Ishikawa (cell line): ENCODE data around the gene RFX2.

Experiments
- CEBPB ChIP-seq: IDR thresholded peaks from 2 replicates; pipeline ENCODE4 v1.6.1; 2012
- CREB1 ChIP-seq: IDR thresholded peaks from 2 replicates; pipeline ENCODE4 v1.6.1; 2012; ENCODE audit warnings: low read depth
- EGR1 ChIP-seq: IDR thresholded peaks from 2 replicates; pipeline ENCODE4 v1.6.1; 2012
- EP300 ChIP-seq: IDR thresholded peaks from 2 replicates; pipeline ENCODE4 v1.6.1; 2012; ENCODE audit warnings: borderline replicate concordance
- FOXM1 ChIP-seq: IDR thresholded peaks from 2 replicates; pipeline ENCODE4 v1.6.1; 2012; ENCODE audit warnings: low read depth, borderline replicate concordance
- NFIC ChIP-seq: IDR thresholded peaks from 2 replicates; pipeline ENCODE4 v1.6.1; 2012
- RAD21 ChIP-seq: IDR thresholded peaks from 2 replicates; pipeline ENCODE4 v1.6.1; 2012; ENCODE audit warnings: low read depth
- TAF1 ChIP-seq: IDR thresholded peaks from 2 replicates; pipeline ENCODE4 v1.6.1; 2012; ENCODE audit warnings: low read depth, mild to moderate bottlenecking
- TCF12 ChIP-seq: IDR thresholded peaks from 2 replicates; pipeline ENCODE4 v1.6.1; 2012; ENCODE audit warnings: low read depth
- TEAD4 ChIP-seq: IDR thresholded peaks from 2 replicates; pipeline ENCODE4 v1.6.1; 2012
- YY1 ChIP-seq: IDR thresholded peaks from 2 replicates; pipeline ENCODE4 v1.6.1; 2012; ENCODE audit warnings: low read depth
- ZBTB7A ChIP-seq: IDR thresholded peaks from 2 replicates; pipeline ENCODE4 v1.6.1; 2012; ENCODE audit warnings: low read depth
- TF ChIP-seq, protein P1 (sequence below): IDR thresholded peaks from 2 replicates; pipeline ENCODE4 v1.6.1; 2012
- TF ChIP-seq, protein P2 (sequence below): IDR thresholded peaks from 2 replicates; pipeline ENCODE4 v1.6.1; 2012
- TF ChIP-seq, protein P3 (sequence below): IDR thresholded peaks from 2 replicates; pipeline ENCODE4 v1.6.1; 2012; ENCODE audit warnings: low read depth, mild to moderate bottlenecking

RFX2 gene

DNA sequence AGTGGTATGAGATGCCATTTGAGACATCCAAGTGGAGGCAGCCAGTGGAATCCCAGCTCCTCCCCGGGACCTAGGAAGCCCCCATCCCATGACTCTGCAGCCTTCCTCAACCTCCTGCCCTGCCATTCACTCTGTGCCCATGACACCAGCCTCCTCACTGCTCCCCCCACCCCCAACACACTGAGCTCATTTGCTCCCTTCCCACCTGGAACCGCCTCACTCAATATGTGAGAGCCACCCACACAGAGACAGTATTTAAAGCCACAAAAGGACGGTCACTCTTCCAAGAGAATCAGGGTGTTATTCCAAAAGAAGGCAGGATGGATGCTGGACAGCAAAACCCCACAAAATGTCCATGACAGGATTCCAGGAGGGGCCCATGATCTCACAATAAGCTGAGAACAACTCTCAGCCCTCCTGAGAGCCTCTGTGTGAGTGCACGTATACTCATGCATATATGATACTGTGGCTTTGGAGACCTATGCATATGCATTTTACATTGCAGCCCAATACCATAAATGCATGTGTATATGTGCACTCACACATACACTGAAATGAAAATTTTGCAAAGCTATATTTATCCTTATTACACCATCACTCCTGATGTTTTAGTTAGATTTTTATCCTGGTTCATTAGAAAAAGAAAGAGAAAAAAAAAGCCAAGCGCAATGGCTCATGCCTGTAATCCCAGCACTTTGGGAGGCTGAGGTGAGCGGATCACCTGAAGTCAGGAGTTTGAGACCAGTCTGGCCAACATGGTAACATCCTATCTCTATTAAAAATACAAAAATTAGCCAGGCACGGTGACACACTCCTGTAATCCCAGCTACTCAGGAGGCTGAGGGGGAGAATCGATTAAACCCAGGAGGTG, 121.5 kb downstream of the RFX2 start:
- TF ChIP-seq CEBPB, result no peak
- TF ChIP-seq, protein P1, sequence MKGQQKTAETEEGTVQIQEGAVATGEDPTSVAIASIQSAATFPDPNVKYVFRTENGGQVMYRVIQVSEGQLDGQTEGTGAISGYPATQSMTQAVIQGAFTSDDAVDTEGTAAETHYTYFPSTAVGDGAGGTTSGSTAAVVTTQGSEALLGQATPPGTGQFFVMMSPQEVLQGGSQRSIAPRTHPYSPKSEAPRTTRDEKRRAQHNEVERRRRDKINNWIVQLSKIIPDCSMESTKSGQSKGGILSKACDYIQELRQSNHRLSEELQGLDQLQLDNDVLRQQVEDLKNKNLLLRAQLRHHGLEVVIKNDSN, result no peak
- TF ChIP-seq, protein P2, sequence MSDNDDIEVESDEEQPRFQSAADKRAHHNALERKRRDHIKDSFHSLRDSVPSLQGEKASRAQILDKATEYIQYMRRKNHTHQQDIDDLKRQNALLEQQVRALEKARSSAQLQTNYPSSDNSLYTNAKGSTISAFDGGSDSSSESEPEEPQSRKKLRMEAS, result no peak
- TF ChIP-seq YY1, result no peak
- TF ChIP-seq, protein P3, sequence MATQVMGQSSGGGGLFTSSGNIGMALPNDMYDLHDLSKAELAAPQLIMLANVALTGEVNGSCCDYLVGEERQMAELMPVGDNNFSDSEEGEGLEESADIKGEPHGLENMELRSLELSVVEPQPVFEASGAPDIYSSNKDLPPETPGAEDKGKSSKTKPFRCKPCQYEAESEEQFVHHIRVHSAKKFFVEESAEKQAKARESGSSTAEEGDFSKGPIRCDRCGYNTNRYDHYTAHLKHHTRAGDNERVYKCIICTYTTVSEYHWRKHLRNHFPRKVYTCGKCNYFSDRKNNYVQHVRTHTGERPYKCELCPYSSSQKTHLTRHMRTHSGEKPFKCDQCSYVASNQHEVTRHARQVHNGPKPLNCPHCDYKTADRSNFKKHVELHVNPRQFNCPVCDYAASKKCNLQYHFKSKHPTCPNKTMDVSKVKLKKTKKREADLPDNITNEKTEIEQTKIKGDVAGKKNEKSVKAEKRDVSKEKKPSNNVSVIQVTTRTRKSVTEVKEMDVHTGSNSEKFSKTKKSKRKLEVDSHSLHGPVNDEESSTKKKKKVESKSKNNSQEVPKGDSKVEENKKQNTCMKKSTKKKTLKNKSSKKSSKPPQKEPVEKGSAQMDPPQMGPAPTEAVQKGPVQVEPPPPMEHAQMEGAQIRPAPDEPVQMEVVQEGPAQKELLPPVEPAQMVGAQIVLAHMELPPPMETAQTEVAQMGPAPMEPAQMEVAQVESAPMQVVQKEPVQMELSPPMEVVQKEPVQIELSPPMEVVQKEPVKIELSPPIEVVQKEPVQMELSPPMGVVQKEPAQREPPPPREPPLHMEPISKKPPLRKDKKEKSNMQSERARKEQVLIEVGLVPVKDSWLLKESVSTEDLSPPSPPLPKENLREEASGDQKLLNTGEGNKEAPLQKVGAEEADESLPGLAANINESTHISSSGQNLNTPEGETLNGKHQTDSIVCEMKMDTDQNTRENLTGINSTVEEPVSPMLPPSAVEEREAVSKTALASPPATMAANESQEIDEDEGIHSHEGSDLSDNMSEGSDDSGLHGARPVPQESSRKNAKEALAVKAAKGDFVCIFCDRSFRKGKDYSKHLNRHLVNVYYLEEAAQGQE, result no peak
- TF ChIP-seq RAD21, result no peak
- TF ChIP-seq TAF1, result no peak
- no peak for TF ChIP-seq TCF12
- TF ChIP-seq NFIC, result no peak
- no peak for TF ChIP-seq FOXM1
- TF ChIP-seq EGR1, result no peak
- TF ChIP-seq ZBTB7A, result no peak
- TF ChIP-seq CREB1, result no peak
- TF ChIP-seq EP300, result no peak
- TF ChIP-seq TEAD4, result no peak

DNA sequence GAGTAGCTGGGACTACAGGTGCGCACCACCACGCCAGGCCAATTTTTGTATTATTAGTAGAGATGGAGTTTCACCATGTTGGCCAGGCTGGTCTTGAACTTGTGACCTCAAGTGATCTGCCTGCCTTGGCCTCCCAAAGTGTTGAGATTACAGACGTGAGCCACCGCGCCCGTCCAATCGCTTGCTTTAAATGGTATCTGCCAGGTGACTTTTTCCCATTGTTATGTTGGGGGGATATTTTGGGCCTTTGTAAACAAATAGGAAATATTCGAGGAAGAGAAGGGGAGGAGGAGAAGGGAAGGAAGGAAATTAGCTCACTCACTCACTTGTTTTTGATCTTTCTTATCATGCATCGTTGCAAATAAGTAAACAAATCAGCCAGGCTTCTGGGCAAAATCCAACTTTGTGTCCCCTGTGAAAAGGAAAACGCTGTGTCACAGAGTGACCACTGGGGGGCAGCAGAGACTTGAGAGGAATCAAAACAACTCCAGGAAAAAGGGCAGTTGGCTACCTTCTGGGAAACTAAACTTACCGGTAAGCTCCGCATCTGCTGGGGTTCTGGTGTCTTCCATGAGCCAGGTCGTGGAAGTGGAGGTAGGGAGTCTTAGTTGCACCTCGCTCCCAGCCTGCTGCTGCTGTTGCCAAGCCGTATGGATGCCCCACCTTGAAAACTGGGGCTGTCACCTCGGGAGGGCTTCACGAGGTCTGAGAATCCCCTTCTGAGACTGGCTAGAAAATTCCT, 123.1 kb downstream of the RFX2 start:
- TF ChIP-seq RAD21, result peak; percentile 87
- TF ChIP-seq, protein P2, result no peak

DNA sequence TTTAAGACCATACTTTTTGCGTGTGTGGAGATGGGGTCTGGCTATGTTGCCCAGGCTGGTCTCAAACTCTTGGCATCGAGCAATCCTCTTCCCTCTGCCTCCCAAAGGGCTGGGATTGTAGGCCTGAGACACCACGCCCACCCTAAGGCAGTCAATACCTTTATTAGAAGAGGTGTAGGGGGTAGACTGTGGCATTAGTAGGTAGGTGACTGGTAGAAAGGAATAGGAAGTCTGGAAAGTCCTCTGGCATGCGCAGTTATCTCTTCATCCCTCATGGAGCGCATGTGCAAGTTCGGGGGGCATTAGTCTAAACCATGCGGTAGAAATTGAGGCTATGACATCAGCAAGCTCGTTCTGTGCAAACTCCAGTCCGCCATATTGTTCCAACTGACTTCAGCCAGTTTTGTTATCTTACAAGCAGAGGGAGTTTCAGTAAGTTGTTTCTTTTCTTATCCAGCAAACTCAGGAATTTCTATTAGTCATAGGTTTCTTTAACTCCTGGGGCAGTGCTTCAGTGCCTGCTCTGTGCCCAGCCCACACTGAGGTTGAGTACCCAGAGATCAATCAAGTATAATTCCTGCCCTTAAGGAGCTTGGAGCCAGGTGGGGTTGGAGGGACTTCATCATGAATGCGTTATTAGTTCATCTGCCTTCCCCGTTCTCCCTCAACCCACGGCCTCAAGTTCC, 125.1 kb downstream of the RFX2 start:
- no peak for TF ChIP-seq CEBPB
- TF ChIP-seq, protein P1, result no peak
- TF ChIP-seq, protein P2, result no peak
- TF ChIP-seq CREB1, result no peak
- no peak for TF ChIP-seq TEAD4
- no peak for TF ChIP-seq TAF1
- TF ChIP-seq FOXM1, result no peak
- TF ChIP-seq EGR1, result no peak
- TF ChIP-seq NFIC, result no peak
- TF ChIP-seq EP300, result no peak
- no peak for TF ChIP-seq YY1
- TF ChIP-seq ZBTB7A, result no peak
- no peak for TF ChIP-seq RAD21
- TF ChIP-seq, protein P3, result no peak
- no peak for TF ChIP-seq TCF12

DNA sequence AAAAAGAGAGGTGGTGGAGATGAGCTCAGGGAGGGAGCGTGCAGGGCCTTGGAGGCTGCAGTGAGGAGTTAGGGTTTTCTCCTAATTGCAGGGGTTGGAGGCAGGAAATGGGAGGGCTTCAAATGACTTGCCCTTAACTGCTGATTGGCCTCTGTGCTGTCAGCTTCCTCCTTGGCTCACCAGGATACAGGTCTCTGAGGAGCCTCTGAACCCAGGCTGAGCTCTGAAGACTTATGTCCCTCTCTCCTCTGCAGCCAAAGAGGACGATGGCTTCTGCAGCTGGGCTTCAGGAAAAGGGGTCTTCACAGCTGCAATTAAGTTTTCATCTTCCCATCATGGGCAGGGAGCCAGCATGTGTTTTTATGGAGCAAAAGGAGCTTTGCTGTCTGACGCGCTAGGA, 125.7 kb downstream of the RFX2 start:
- no peak for TF ChIP-seq CEBPB
- TF ChIP-seq FOXM1, result no peak
- TF ChIP-seq CREB1, result no peak
- TF ChIP-seq ZBTB7A, result no peak
- TF ChIP-seq, protein P3, result no peak
- TF ChIP-seq EGR1, result no peak
- TF ChIP-seq, protein P1, result no peak
- TF ChIP-seq, protein P2, result no peak
